NK-92 (cell line): Measurements from ENCODE around the gene FADS1.

Source experiments
- DNase-seq: peaks from one replicate; lab custom pipeline; 2025; ENCODE audit not compliant: unreplicated experiment; lab: John Stamatoyannopoulos, UW

FADS1 gene

GRCh38 chr11:61827571-61828378, 11.0 kb upstream of the FADS1 start, which contains the start of gene FADS2:
Gene FADS2 (plus strand): TSS chr11:61828300. CDS start chr11:61828391, 91 bp downstream.
- DNase-seq: no peak

GRCh38 chr11:61826930-61827570, 10.2 kb upstream of the FADS1 start:
- no peak for DNase-seq

- no peak for DNase-seq
These were observed 3.4 kb upstream of the FADS1 start for GRCh38 chr11:61820174-61820573.

- no peak for DNase-seq
These were observed 834 bp upstream of the FADS1 start for GRCh38 chr11:61817471-61818202.

GRCh38 chr11:61815790-61816735, 740 bp downstream of the FADS1 start:
- no peak for DNase-seq

- no peak for DNase-seq
These were observed 1.6 kb downstream of the FADS1 start for GRCh38 chr11:61814958-61815789.

GRCh38 chr11:61814247-61814957, 2.4 kb downstream of the FADS1 start:
- DNase-seq: no peak

GRCh38 chr11:61812736-61813411, 3.9 kb downstream of the FADS1 start:
- DNase-seq: no peak

- no peak for DNase-seq
These were observed 5.0 kb downstream of the FADS1 start for GRCh38 chr11:61811831-61812230.

- no peak for DNase-seq
These were observed 6.1 kb downstream of the FADS1 start for GRCh38 chr11:61810671-61811175.

GRCh38 chr11:61806785-61807184, 10.0 kb downstream of the FADS1 start:
- no peak for DNase-seq

- no peak for DNase-seq
These were observed 11.7 kb downstream of the FADS1 start for GRCh38 chr11:61805146-61805545.

- no peak for DNase-seq
These were observed 12.7 kb downstream of the FADS1 start for GRCh38 chr11:61803889-61804647.

- no peak for DNase-seq
These were observed 14.2 kb downstream of the FADS1 start for GRCh38 chr11:61802605-61803004.

GRCh38 chr11:61800331-61801281, 16.2 kb downstream of the FADS1 start:
- DNase-seq: no peak

- DNase-seq: no peak
These were observed 17.0 kb downstream of the FADS1 start for GRCh38 chr11:61799665-61800284.
